PC-9 (cell line): ENCODE measurements around the gene REC114.

Source experiments
- CTCF ChIP-seq: fragments of 200-600 bp; sonication (generic); conservative IDR thresholded peaks from 2 replicates; pipeline ENCODE4 v1.6.1; 2017; ENCODE audit warnings: mixed run types, antibody characterized with exemption, mild to moderate bottlenecking, moderate library complexity
- EZH2 ChIP-seq: fragments of 200-600 bp; sonication (generic); IDR thresholded peaks from 2 replicates; pipeline ENCODE4 v1.8.0; 2017; ENCODE audit warnings: antibody characterized with exemption, low read depth

GRCh38 chr15:73558529-73558928, 115.6 kb downstream of the REC114 start:
- no peak for TF ChIP-seq CTCF
- no peak for TF ChIP-seq EZH2
